ENCODE data around the gene RUVBL2. TPM values are rescaled to one million over a fixed set of nuclear protein-coding genes. Genes with fewer than 3 reads are reported as not detected.

The RUVBL2 gene
- total RNA-seq, 4 donors from 2014 or later: 69.4 to 96.5 (median 84.2) TPM

DNA sequence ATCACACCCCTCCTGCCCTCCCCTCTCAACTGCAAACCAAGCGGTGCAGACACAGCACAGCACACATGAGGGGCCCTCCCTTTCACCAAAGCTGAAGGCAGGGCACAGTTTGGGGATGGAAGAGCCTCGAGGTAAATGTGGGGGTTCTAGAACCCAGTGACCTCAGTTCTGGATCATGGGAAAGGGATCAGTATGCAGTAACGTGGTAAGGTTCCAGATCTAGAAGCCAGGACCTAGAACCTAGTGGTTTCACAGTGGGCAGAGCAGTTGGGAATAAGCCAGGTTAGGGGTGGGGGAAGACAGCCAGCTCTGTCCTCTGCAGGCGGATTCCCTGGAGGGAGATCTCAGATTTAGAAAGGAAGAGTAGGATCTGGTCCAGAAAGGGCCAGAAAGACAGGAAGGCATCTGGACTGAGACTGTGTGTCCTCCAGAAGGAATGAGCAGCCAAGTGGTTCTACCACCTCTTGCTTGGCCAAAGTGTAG is 25.5 kb upstream of the RUVBL2 start:
- Histone ChIP-seq H3K4me3 (no peak overlapping the region), H3K27me3 (no peaks in the 10 kb centered on the region), H3K27ac (peak overlapping the region in 3 of 4 donors; percentile 93 to 95 (median 93)), H3K9me3 (no peaks in the 10 kb centered on the region), H3K36me3 (peaks cover 0 to 67% of the 10 kb centered on the region in 2 donors), H3K4me1 (peaks cover 0 to 56% (median 30%) of the 10 kb centered on the region in 3 donors)
- 44 to 60% methylated on average over 1 to 2 of the region's 4 CpGs for WGBS, 2 donors (ENCODE audit: low coverage in 1 of 2)
- TF ChIP-seq POLR2AphosphoS5 (IDR thresholded peaks at IDR 0.05) (no peak), POLR2A (IDR thresholded peaks at IDR 0.05) (peak in 1 of 2 donors; percentile 11)
- no peak for ATAC-seq

DNA sequence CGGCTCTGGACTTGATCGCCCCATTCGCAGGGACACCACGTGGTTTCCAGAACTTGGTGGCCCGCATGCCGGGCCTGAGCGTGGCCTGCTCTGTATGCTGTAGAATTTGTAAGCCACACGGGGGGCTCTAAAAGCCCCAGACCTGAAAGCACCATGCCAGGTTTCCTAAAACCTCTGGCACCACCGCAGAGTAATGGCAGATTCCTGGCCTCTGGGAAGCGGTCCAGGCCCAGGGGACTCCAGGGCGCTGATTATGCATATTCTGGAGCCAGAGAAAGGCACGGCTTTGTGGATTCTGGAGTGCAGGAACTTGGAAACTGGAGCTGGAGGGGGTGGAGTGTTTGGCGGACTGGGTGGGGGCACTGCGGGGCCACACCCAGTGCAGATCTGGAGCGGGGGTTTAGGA is 24.9 kb upstream of the RUVBL2 start:
- Histone ChIP-seq H3K36me3 (peaks cover 0 to 73% of the 10 kb centered on the region in 2 donors), H3K4me3 (no peak overlapping the region), H3K27ac (peak overlapping the region in 3 of 4 donors; percentile 93 to 95 (median 93)), H3K9me3 (no peaks in the 10 kb centered on the region), H3K4me1 (peaks cover 0 to 50% (median 24%) of the 10 kb centered on the region in 3 donors), H3K27me3 (no peaks in the 10 kb centered on the region)
- TF ChIP-seq, protein P1, sequence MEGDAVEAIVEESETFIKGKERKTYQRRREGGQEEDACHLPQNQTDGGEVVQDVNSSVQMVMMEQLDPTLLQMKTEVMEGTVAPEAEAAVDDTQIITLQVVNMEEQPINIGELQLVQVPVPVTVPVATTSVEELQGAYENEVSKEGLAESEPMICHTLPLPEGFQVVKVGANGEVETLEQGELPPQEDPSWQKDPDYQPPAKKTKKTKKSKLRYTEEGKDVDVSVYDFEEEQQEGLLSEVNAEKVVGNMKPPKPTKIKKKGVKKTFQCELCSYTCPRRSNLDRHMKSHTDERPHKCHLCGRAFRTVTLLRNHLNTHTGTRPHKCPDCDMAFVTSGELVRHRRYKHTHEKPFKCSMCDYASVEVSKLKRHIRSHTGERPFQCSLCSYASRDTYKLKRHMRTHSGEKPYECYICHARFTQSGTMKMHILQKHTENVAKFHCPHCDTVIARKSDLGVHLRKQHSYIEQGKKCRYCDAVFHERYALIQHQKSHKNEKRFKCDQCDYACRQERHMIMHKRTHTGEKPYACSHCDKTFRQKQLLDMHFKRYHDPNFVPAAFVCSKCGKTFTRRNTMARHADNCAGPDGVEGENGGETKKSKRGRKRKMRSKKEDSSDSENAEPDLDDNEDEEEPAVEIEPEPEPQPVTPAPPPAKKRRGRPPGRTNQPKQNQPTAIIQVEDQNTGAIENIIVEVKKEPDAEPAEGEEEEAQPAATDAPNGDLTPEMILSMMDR (IDR thresholded peaks at IDR 0.05): no peak
- TF ChIP-seq POLR2AphosphoS5 (IDR thresholded peaks at IDR 0.05): no peak
- TF ChIP-seq EP300 (IDR thresholded peaks at IDR 0.05): no peak
- TF ChIP-seq POLR2A (IDR thresholded peaks at IDR 0.05): no peak
- no peak for ATAC-seq
- WGBS, 2 donors (ENCODE audit: low coverage in 1 of 2): 71 to 75% methylated on average over 4 to 6 of the region's 15 CpGs

DNA sequence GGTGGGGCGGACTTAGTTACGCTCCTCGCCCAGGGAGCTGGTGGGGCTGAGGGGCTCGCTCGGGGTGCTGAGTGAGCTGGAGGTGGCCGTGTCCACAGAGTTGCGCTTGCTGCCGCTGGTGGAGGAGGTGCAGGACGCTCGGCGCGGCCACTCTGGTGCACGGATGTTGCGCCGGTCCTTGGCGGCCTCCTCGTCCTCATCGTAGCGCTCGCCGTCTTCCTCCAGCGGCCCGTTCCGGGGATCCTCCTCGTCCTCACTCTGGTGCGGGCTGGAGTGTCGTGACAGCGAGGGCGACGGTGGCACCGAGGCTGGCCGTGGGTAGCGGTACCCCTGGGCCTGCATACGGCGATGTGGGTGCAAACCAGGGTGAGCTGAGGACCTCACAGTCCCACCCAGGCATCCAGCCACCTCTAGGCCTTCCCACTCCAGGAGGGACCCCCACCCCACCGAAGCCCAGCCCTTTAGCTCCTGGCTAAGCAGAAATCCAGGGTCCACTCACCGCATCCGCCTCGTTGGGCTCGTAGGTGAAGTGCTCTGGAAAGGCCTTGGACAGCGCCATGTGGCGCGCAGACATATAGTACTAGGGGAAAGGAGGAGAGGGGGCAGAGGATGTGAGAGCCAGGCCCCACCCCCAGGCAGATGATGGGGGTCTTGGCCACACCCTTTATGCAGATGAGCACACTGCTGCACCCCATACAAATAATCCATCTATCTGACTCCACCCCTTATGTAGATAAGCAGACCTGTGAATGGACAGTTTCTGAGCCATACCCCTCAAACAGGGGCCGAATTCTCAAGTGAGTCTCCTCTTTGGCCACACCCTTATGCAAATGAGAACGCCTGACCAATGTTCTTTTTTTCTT is 24.2 kb upstream of the RUVBL2 start:
- Histone ChIP-seq H3K4me3 (no peak overlapping the region), H3K27me3 (no peaks in the 10 kb centered on the region), H3K9me3 (no peaks in the 10 kb centered on the region), H3K36me3 (peaks cover 0 to 80% of the 10 kb centered on the region in 2 donors), H3K27ac (peak overlapping the region in 2 of 4 donors; percentile 58 to 95), H3K4me1 (peaks cover 0 to 43% (median 17%) of the 10 kb centered on the region in 3 donors)
- no peak for TF ChIP-seq EP300 (IDR thresholded peaks at IDR 0.05)
- TF ChIP-seq, protein P1 (IDR thresholded peaks at IDR 0.05): no peak
- no peak for TF ChIP-seq POLR2AphosphoS5 (IDR thresholded peaks at IDR 0.05)
- TF ChIP-seq POLR2A (IDR thresholded peaks at IDR 0.05): peak in 1 of 2 donors; percentile 19
- WGBS, 2 donors (ENCODE audit: low coverage in 1 of 2): 51 to 90% methylated on average over 2 to 7 of the region's 45 CpGs
- ATAC-seq: no peak

DNA sequence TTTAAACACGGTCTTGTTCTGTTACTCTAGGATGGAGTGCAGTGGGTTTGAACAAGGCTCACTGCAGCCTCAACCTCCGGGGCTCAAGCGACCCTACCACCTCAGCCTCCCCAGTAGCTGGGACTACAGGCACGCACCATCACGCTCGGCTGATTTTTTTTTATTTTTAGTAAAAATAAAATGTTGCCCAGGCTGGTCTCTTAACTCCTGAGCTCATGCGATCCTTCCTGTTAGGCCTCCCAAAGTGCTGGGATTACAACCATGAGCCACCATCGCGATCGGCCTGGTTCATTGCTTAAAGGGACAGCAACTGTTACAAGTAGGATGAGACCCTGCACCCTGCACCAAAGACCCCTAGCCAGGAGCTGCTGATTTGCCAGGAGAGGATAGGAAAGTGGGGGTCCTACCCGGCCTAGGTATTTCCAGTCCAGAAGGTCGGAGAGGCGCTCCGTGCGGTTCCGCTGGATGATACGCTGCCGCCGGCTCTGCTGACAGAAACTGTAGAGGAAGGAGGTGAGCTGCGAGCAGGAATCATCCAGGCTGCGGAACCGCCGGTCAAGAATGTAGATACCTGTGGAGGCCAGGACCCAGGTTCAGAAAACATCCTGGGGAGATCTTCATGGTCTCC is 23.4 kb upstream of the RUVBL2 start:
- Histone ChIP-seq H3K4me3 (no peak overlapping the region), H3K9me3 (no peaks in the 10 kb centered on the region), H3K27me3 (no peaks in the 10 kb centered on the region), H3K36me3 (peaks cover 0 to 86% of the 10 kb centered on the region in 2 donors), H3K27ac (peak overlapping the region in 2 of 4 donors; percentile 58 to 95), H3K4me1 (peaks cover 0 to 39% (median 17%) of the 10 kb centered on the region in 3 donors)
- TF ChIP-seq POLR2AphosphoS5 (IDR thresholded peaks at IDR 0.05) (no peak), POLR2A (IDR thresholded peaks at IDR 0.05) (no peak), EP300 (IDR thresholded peaks at IDR 0.05) (no peak)
- TF ChIP-seq, protein P1 (IDR thresholded peaks at IDR 0.05): no peak
- ATAC-seq: no peak
- 71 to 81% methylated on average over 3 to 20 of the region's 23 CpGs for WGBS, 2 donors (ENCODE audit: low coverage in 1 of 2)

DNA sequence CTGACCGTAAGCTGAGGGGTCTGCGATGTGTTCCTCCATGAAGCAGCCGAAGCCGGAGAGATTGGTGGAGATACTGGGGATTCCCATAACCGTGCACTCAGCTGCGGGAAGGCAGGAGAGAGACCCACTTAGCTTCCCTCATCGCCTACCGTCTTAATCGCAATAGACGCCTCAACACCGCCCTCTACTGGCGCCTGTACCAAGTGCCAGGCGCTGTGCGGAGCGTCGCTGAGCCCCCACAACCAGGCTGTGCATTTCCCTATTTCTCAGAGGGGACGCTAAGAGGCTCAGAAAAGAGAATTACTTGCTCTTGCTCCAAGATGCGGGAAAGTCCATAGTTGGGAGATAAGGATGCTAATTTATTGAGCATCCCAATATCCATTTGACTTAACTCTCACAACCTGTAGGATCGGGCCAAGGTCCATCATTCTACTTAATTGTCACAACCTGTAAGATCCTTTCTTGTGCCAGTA is 22.7 kb upstream of the RUVBL2 start:
- 31 to 42% methylated on average over 2 to 3 of the region's 19 CpGs for WGBS, 2 donors (ENCODE audit: low coverage in 1 of 2)
- peaks cover 0 to 88% of the 10 kb centered on the region in 2 donors for H3K36me3 ChIP-seq
- H3K27me3 ChIP-seq: no peaks in the 10 kb centered on the region
- TF ChIP-seq EP300 (IDR thresholded peaks at IDR 0.05) (no peak), POLR2A (IDR thresholded peaks at IDR 0.05) (peak in 1 of 2 donors; percentile 3), POLR2AphosphoS5 (IDR thresholded peaks at IDR 0.05) (peak; percentile 64)
- TF ChIP-seq, protein P1 (IDR thresholded peaks at IDR 0.05): peak in 3 of 4 experiments; percentile 83 to 92 (median 85)
- peak overlapping the region in 2 of 4 donors; percentile 58 to 95 for H3K27ac ChIP-seq
- no peaks in the 10 kb centered on the region for H3K9me3 ChIP-seq
- H3K4me3 ChIP-seq: no peak overlapping the region
- H3K4me1 ChIP-seq: peaks cover 0 to 39% (median 17%) of the 10 kb centered on the region in 3 donors
- peak; percentile 54 for ATAC-seq

Measured in gastroesophageal sphincter (tissue), 4 donors.